Skin epidermis (tissue), 12 donors: Measurements from ENCODE around the gene BIRC2.

Experiments
- H3K27ac ChIP-seq, 21 experiments: fragments of 200-600 bp; sonication (generic) in 11 of 21; one replicate each; pipeline ENCODE4 v1.5.0; 2020; ENCODE audit warnings: mild to moderate bottlenecking in 3 of 21, inconsistent platforms in 2 of 21, moderate library complexity in 2 of 21
- H3K4me3 ChIP-seq, 7 experiments: fragments of 200-600 bp; sonication (generic) in 2 of 7; one replicate each; pipeline ENCODE4 v1.5.0; 2020; ENCODE audit warnings: inconsistent platforms in 2 of 7, mild to moderate bottlenecking in 2 of 7, moderate library complexity in 1 of 7

Gene BIRC2

DNA sequence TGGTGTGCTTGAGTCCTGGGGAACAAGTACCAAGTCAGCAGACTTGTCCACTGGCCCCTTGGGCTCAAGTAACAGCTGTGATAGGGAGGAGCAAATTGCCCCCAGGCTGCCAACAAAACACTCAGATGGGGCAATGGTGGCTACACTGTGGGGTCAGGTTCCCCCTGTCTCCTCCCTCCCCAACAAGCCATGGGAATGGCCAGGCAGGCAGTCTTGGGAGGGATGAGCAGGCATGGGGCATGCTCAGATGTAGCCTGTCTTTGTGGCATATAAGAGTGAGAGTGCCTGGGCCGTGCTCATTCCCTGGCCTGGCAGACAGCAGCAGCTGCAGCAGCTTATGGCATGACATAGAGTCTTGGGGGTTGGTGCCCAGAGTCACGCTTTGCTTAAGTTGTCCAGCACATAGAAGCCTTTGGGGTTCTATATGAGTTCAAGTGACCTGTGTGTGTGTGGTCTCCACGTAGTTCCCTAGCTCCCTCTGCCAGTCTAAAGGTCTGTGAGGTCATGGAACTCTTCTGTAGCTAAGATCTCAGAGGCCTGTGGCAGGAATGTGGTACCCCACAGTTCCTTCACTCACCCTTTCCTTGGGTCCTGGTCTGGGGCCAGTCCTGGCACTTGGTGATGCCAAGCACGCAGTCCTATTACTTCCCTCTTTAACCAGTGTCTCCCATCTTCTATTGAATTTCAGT, 44.7 kb downstream of the BIRC2 start:
- peak overlapping the region in 1 of 21 experiments; percentile 37 for H3K27ac ChIP-seq
- H3K4me3 ChIP-seq: no peak overlapping the region

DNA sequence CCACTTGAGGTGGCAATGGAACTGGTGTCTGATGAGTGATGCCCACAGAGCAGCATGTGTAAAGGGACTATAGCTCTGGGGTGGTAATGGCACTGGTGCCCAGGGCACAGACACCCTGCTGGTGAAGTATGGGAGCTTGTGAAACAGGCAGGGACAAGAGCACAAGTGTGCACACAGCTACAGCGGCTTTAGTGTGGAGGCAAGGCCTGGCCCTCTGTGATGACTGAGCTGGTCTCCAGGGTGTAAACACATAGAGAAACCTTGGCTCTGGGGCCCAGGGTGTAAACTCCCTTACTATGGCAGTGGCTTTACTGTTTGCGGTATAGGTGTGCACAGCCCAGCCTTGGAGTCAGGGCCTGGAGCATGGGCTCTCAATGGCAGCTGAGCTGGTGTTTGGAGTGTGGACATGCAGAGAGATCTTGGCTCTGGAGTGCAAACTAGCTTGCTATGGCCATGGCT, 46.3 kb downstream of the BIRC2 start:
- Histone ChIP-seq H3K27ac (no peak overlapping the region), H3K4me3 (no peak overlapping the region)

DNA sequence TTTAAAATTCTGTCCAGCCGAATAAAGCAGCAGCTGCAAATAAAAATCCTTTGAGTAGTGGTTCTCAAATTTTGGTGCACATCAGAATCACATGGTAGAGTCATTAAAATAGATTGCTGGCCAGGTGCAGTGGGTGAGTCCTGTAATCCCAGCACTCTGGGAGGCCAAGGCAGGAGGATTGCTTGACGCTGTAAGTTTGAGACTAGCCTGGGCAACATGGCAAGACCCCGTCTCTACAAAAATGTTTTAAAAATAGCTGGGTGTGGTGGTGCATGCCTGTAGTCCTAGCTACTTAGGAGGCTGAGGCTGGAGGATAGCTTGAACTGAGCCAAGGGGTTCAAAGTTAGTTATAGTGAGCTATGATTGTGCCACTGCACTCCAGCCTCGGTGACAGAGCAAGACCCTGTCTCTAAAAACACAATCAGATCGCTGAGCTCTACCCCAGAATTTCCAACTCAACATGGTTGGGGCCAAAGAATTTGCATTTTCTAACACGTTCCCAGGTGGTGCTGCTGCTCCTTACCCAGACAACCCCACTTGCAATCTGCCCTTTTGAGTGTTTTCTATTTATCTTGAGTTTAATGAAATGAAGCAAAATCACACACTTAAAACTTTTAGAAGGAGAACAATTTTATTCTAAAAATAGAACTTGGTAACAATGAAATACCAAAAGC, 48.8 kb downstream of the BIRC2 start:
- no peak overlapping the region for H3K27ac ChIP-seq

DNA sequence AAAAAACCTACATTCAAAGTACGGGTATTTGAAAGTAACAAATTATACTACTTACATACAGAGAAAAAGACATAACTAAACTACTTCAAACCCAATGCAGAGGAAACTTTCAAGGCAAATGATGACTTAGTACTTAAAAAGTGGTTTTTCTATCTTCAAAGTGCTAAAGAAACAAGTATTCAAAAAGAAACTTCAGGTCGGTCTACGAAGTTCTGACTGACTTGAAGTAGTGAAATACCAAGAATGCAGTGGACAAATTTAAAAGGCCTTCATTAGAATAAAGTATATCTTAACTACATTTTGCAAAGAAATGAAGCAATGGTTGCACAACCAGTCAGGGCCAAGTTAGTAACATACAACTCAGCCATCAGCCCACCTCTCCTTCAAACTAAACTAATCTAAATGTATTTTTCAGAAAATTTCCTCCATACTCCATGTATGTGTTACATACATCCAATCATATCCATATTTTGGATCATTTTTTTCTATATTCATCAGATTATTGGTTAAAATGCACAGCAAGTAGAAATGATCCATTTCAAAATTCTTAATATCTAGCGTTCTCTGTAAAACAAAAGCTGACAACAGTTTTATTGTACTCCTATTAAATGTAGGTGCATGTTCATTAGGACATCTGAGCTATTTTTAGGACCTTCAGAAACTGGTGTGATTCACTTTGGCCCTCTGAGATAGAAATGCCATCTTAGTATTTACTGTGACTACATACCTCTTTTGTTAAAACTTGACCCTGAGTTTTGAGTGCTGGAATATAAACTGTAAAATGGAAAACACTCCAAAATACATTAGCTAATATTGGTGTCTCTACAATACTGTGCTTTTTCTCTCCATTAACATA, 49.9 kb downstream of the BIRC2 start:
- H3K4me3 ChIP-seq: no peak overlapping the region
- no peak overlapping the region for H3K27ac ChIP-seq

More for the DNA sequence above, 48.8 kb downstream of the BIRC2 start:
- no peak overlapping the region for H3K4me3 ChIP-seq

DNA sequence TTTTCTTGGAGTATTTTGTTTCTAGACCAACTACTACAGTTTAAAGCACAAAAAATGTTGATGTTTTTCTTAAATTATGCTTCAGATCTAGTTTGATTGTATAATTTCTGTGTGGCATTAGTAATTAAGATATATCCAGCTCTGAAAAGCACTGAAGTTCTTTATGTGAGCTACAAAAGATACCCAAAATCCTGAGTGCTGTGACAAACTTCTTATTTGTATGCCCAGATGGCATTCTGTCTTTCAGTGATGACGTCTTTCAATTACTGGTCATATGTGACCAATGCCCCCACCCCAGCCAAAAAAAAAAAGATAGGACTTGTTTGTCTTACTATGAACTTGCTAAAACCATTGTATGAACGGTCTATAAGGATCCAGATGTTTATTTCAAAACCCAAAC, 51.3 kb downstream of the BIRC2 start:
- H3K27ac ChIP-seq: peak overlapping the region in 1 of 21 experiments; percentile 15
- no peak overlapping the region for H3K4me3 ChIP-seq

DNA sequence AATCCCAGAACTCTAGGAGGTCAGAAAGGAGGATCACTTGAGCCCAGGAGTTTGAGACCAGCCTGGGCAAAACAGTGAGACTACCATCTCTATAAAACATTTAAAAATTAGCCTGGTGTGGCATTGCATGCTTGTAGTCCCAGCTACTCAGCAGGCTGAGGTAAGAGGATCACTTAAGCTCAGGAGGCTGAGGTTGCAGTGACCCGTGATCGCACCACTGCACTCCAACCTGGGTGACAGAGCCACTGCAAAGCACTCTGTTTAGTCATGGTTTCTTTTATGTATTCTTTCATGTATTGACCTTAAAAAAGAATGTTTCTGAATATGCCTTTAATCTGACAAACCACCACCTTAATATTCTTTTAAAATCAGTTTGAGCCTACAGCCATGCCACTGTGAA, 52.2 kb downstream of the BIRC2 start:
- no peak overlapping the region for H3K4me3 ChIP-seq
- H3K27ac ChIP-seq: no peak overlapping the region

DNA sequence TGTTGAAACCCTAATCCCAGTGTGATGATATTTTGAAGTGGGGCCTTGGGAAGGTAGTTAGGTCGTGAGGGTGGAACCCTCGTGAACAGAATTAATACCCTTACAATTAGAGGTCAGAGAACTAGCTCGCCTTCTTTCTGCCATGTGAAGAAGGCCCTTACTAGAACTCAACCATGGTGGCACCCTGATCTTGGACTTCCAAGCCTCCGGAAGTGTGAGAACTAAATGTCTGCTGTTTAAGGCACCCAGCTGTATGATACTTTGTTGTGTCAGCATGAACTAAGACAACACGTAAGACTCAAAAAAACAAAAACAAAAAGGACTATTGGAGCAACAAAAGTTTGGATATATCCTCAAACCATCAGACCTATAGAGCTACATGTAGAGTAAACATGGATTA, 53.6 kb downstream of the BIRC2 start:
- Histone ChIP-seq H3K27ac (no peak overlapping the region), H3K4me3 (no peak overlapping the region)

DNA sequence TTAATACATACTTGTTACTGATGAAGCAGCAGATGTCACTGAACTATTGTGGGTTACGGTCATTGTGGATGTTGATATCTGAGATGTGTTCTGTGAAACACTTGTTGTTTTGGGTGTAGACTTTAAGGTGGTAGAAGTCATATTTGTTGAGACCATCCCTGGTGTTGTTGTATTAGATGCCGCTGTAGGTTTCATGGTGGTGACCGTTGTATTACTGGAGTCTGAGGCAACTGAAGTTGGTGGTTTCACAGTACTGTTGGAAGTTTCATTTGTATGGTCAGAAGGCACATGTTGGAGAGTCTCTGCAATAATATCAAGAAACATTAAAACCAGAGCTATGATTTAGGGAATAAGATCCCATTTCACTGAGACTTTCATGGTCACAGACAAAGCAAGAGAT, 54.9 kb downstream of the BIRC2 start:
- Histone ChIP-seq H3K4me3 (no peak overlapping the region), H3K27ac (no peak overlapping the region)

DNA sequence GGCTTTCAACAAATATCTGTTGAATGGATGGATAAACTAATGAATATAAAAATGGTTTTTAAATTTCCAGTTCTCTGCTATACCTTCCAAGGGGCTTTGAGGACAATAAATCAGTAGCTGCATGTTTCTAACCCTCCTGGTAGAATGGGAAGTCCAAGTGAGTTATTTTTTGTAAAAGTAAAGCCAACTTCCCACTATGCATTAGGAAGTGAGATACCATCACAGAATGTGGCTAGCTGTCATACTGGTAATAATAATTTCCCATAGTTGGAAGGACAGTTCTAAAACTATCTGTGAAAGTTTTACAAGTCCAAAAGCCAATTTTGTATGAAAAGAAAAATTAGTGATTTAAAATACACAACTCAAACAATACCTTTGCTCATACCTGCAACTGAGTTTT, 55.5 kb downstream of the BIRC2 start:
- H3K4me3 ChIP-seq: no peak overlapping the region
- peak overlapping the region in 1 of 21 experiments; percentile 13 for H3K27ac ChIP-seq

DNA sequence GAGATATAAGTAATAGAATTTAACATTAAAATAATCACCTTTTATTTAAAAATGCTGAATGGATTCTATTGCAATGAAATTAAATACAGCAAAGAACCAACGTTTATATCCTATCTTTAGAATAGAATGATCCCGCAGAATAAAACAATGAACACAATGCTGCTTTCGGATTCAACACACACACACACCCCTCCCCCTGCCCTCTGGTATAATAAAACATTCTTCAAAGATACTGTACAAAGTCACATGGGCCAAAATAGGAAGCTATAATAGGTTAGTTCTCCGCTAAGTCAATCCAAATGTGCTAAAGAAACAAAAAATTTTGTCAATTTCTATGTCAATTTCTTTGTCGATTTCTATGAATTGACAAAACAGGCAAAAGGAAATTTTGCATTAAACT, 58.5 kb downstream of the BIRC2 start:
- H3K4me3 ChIP-seq: no peak overlapping the region
- H3K27ac ChIP-seq: no peak overlapping the region

DNA sequence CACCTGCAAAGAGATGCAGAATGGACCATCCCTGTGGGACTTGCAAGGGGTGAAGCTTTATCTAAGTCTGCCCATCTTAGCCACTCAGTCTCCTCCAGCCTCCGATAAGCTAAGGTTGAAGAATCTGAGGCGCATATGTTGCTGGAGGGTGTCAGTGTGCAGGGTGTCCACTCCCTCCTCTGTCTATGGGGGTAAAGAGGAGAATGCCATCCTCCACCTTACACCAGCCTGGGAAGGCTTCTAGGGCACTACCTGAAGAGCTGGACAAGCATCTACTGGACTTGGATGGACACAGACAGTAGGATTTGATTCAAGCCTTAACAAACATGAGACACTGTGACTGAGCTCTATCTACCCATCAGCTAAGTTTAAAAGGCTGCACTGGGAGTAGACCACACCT, 59.1 kb downstream of the BIRC2 start:
- Histone ChIP-seq H3K4me3 (no peak overlapping the region), H3K27ac (no peak overlapping the region)

DNA sequence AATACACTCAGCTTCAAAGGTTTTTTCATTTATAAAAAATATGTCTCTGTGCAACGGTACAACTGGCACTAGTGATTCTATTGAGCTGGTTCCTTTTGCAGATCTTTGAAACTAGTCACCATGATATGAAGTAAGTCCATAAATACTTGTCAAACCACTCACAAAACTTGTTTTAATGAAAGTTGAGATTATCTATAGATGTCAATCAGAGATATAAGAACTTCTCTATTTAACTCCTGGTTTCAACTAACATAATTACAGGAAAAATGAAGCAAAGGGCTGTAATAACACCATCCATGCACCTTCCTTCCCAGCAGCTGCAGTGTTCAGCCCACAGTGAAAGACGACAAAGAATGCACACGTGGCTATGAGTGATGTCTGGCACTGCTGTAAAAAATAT, 60.9 kb downstream of the BIRC2 start:
- Histone ChIP-seq H3K27ac (no peak overlapping the region), H3K4me3 (no peak overlapping the region)

DNA sequence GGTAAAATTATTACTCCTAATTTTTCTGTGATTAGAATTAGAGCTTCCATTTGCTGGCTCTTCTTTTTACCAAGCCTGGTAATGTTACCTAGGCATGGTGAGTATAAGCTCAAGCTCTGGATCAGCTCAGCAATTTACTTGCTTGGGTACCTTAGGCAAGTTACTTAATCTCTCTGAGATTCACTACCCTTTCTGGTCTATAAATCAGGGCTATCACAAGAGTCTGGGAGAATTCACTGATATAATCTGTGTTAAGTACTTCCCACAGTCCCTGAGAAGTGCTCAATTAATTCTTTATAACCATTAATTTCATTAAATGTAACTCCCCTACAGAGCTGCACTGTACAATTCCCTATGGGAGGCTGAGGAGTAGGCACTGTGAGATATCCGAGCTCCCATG, 61.3 kb downstream of the BIRC2 start:
- no peak overlapping the region for H3K27ac ChIP-seq
- H3K4me3 ChIP-seq: no peak overlapping the region

DNA sequence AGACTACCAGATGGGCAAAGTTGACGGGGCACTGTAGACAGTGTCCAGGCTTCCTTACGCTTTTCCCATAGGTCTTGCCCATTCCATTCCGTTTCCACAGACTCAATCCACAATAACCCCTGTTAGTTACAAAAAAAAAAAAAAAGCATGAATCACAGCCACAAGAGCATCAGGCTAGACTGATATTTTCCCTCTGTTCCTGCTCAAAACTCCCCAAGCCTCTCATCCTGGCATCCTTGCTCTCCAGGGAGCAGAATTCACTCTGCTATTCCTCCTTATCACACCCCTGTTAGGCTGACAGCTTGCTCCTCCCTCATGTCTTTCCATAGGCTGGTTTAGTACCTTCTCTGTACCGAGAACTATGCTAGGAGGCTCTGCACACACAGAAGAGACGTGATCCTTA, 63.4 kb downstream of the BIRC2 start:
- no peak overlapping the region for H3K27ac ChIP-seq

DNA sequence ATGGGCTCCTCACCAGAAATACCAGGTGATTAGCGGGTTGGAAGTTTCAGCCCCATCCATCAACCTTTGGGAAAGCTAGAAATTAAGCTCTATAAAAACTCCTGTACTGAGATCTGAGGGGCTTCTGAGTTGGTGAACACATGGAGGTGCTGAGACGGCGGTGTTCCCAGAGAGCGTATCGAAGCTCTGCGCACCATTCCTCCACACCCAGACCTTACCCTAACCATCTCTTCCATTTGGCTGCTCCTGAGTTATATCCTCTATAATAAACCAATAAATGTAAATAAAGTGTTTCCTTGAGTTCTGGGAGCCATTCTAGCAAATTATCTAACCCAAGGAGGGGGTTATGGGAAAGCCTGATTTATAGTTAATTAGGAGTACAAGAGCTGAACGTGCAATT, 64.1 kb downstream of the BIRC2 start:
- H3K4me3 ChIP-seq: no peak overlapping the region
- H3K27ac ChIP-seq: no peak overlapping the region

More for the DNA sequence above, 63.4 kb downstream of the BIRC2 start:
- no peak overlapping the region for H3K4me3 ChIP-seq

DNA sequence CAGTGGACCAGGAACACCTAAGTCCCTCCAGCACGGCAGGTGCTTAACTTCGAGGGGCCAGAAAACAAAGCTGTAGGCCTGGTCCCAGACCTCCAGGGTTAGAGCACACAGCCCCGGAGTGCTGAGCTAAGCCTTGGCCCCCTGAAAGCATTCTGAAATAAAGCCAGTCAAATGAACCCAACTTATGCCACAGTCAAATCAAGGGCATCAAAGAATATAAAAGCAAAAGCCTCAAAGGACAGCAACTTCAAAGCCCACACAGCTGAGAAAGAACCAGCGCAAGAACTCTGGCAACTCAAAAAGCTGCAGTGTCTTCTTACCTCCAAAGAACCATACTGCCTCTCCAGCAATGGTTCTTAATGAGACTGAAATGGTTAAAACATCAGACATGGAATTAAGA, 66.5 kb downstream of the BIRC2 start:
- no peak overlapping the region for H3K27ac ChIP-seq
- H3K4me3 ChIP-seq: no peak overlapping the region

DNA sequence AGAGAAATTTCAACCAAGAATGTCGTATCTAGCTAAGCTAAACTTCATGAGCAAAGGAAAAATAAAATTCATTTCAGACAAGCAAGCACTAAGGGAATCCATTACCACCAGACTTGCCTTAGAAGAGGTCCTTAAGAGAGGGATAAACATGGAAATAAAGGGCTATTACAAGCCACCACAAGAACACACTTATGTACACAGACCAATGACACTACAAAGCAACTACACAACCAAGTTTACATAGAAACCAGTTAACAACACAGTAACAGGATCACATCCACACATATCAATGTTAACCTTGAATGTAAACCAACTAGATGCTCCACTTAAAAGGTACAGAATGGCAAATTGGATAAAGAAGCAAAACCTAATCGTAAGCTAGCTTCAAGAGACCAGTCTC, 67.5 kb downstream of the BIRC2 start:
- peak overlapping the region in 1 of 21 experiments; percentile 7 for H3K27ac ChIP-seq
- no peak overlapping the region for H3K4me3 ChIP-seq

DNA sequence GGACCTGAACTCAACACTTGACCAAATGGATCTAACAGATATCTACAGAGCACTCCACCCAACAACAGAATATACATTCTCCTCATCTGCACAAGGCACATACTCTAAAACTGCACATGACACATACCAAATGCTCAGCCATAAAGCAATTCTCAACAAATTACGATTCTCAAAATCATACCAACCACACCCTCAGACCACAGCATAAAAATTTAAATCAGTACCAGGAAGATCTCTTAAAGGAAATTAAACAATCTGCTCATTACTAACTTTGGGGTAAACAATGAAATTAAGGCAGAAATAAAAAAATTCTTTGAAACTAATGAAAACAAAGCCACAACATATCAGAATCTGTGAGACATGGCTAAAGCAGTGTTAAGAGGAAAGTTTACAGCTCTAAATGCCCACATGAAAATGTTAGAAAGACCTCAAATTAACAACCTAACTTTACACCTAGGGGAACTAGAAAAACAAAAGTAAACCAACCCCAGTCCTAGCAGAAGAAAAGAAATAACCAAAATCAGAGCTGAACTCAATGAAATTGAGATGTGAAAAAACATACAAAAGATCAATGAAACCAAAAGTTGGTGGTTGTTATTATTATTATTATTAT, 68.4 kb downstream of the BIRC2 start:
- no peak overlapping the region for H3K4me3 ChIP-seq
- H3K27ac ChIP-seq: peak overlapping the region in 1 of 21 experiments; percentile 7

DNA sequence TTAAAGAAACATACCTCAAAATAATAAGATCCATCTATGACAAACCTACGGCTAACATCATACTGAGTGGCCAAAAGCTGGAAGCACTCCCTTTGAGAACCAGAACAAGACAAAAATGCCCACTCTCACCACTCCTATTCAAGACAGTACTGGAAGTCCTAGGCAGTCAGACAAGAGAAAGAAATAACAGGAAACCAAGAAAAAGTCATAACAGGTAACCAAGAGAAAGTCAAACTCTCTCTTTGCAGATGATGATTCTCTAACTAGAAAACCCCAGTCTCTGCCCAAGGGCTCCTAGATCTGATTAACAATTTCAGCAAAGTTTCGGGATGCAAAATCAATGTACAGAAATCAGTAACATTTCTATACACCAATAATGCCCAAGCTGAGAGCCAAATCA, 70.0 kb downstream of the BIRC2 start:
- H3K27ac ChIP-seq: no peak overlapping the region
- H3K4me3 ChIP-seq: no peak overlapping the region

DNA sequence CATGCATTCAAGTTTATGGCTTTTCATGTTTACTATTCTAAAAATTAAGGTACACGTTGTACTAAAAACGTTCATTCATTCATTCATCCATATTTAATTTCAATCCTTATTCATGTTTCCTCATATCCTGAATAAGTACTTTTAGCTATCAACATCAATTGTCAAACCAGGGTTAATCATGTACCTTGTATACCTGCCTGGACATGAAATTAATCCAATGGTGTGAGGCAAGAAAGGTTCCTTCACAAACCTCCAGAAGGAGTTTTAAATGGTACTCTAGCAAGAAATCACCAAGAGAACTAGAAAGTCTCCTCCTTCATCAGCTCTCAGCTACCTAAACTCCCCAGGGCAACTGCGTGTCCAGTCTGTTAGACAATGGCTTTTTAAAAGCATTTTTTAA, 72.2 kb downstream of the BIRC2 start:
- Histone ChIP-seq H3K4me3 (no peak overlapping the region), H3K27ac (no peak overlapping the region)
